Astrocyte of the cerebellum (primary cell): ENCODE results near the gene CXorf49.
"Not testable (repeated sequence)": the region's sequence is repeated elsewhere in the genome, so short reads cannot be mapped to it uniquely, and the experiment has no call there.

Source experiments
- DNase-seq: peaks from one replicate; pipeline ENCODE4 v3.0.0-alpha.2; 2011; ENCODE audit warnings: low read depth
- H3K4me3 ChIP-seq: 2 replicates; pipeline ENCODE4 v1.5.1; 2011; ENCODE audit warnings: mild to moderate bottlenecking, low read depth, low read length, moderate library complexity
- in situ Hi-C: cut with HindIII; loops from 2 replicates; pipeline ENCODE4 v1.10.0; 2017; ENCODE audit warnings: low sequenced_read_pairs

Gene CXorf49

DNA sequence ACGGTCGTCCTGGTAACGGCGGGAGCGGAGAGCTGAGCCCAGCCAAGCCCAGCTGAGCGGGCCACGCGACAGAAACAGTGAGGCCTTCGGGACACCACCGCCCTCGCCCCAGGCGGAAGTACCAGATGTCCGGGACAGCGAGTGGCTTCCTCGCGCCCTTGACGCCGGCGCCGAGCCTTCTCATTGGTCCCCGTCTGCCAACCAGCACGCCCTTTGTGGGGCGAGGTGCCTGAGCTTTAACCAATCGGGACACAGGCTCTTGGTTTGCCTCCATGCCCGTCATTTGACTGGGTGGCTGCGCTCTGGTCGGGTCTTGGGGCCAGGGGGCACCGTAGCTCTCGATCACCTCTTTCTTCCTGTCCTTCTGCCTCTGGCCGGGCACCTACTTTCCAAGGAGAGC, at the start of gene CXorf49:
CXorf49 (minus strand) TSS at position 101 of the 400 bp plus-strand sequence. CDS start 134 bp downstream, outside the sequence.
- DNase-seq, in situ Hi-C loops, H3K4me3 ChIP-seq: not testable (repeated sequence)

DNA sequence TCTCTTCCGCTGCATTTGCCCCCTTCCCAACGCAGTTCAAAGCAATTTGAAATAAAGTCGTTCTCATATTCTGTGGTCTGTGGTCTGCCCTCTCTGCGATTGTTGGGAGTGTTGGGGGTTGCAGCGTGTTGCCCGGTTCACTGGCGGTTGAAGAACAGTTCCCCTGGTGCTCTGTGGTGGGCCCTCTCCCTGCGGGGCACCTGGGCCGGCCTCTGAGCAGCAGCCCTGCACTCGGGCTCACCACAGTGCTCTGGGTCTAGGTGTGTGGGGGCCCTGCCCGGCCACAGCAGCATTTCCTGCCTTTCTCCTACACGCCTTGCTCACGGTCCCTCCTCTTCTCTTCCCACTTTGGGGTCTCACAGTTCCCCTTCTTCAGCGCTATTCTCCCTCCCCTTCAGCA, 49.0 kb upstream of the CXorf49 start:
- in situ Hi-C loops, DNase-seq, H3K4me3 ChIP-seq: not testable (repeated sequence)

DNA sequence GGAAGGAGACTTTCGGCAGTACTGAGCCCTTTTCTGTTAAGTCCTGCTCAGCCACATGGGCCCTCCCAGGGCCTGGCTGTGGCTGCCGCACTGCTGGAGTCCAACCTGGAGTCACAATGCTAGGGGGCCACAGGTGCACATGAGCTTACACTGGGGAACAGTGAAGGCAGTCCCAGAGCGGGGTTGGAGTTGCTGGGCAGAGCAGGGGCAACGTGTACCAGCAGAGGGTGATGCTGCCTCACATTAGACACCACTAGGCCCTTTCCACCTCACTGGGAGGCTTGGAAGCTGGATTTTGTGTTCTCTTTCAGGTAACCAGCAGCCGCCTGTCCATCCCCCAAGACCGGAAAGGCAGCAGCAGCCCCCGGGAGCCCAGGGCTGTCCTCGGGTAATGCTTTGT, 47.5 kb upstream of the CXorf49 start:
- H3K4me3 ChIP-seq, DNase-seq, in situ Hi-C loops: not testable (repeated sequence)

DNA sequence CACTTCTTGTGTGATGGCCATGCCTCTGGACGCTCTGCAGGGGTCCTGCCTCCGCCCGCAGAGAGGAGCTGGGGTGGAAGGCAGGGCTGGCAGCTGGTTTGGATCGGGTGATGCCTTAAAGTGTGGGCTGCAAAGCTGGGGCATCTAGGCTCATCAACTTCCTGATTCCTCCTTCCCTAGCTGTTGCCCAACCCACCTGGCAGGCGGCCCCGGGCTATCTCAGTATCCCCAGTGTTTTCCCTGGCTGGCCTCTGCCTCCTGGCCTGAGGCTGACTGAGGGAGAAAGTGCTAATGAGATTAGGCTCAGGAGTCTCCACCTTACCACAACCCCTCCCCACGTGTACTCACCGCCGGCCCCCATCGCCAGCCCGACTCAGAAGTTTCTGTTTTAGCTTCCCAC, 46.7 kb upstream of the CXorf49 start:
- in situ Hi-C loops, H3K4me3 ChIP-seq, DNase-seq: not testable (repeated sequence)

DNA sequence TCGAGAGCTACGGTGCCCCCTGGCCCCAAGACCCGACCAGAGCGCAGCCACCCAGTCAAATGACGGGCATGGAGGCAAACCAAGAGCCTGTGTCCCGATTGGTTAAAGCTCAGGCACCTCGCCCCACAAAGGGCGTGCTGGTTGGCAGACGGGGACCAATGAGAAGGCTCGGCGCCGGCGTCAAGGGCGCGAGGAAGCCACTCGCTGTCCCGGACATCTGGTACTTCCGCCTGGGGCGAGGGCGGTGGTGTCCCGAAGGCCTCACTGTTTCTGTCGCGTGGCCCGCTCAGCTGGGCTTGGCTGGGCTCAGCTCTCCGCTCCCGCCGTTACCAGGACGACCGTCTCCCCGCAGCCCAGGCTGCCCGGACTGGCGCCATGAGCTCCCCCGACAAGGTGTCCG, 45.0 kb upstream of the CXorf49 start, which contains the start of gene CXorf49B:
CXorf49B (plus strand) TSS at position 301 of the 400 bp plus-strand sequence; CDS start at position 376, 75 bp downstream.
- H3K4me3 ChIP-seq, in situ Hi-C loops, DNase-seq: not testable (repeated sequence)

DNA sequence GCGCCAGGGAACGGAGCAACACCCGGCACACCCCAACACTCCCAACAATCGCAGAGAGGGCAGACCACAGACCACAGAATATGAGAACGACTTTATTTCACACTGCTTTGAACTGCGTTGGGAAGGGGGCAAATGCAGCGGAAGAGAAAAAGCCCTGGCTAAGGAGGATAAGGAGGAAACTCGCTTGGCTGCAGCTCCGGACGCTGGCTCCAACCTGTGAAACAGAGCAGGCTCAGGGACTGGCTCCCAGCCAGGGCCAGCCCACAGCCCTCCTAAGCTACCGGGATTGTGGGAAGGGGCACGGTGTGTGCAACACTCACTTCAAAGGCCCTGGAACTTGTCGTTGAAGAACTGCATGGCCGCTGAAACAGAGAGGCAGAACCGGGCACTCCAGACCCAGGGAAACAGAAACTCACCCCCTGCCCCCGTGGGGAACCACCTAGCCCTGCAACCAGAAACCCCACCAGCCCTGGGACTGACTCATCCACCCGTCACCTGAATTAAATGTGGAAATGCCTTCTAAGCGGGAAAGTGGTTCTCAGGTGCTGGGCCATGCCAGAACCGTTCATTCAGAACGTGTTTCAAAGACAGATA, 42.7 kb upstream of the CXorf49 start:
- H3K4me3 ChIP-seq, in situ Hi-C loops, DNase-seq: not testable (repeated sequence)

DNA sequence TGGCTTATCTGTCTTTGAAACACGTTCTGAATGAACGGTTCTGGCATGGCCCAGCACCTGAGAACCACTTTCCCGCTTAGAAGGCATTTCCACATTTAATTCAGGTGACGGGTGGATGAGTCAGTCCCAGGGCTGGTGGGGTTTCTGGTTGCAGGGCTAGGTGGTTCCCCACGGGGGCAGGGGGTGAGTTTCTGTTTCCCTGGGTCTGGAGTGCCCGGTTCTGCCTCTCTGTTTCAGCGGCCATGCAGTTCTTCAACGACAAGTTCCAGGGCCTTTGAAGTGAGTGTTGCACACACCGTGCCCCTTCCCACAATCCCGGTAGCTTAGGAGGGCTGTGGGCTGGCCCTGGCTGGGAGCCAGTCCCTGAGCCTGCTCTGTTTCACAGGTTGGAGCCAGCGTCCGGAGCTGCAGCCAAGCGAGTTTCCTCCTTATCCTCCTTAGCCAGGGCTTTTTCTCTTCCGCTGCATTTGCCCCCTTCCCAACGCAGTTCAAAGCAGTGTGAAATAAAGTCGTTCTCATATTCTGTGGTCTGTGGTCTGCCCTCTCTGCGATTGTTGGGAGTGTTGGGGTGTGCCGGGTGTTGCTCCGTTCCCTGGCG, 2.3 kb upstream of the CXorf49 start:
- H3K4me3 ChIP-seq, DNase-seq, in situ Hi-C loops: not testable (repeated sequence)

DNA sequence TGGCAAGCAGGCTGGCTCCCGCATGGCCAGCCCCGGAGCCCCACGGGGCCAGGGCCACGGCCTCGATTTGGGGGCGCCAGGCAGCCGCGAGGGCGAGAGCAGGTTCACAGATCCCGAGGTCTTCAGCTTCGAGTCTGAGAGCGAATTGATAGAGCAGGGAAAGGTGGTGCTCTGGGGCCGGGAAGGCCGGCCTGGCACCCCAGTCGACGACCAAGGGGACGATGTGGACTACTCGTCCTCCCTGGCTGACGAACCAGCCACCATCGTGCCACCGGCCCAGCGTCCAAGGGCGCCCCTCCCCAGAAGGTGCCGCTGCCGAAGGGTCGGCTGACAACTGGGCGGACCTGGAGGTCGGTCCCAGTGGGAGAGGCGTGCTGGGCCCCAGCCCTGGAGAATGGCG, 1.1 kb upstream of the CXorf49 start:
- in situ Hi-C loops, DNase-seq, H3K4me3 ChIP-seq: not testable (repeated sequence)

DNA sequence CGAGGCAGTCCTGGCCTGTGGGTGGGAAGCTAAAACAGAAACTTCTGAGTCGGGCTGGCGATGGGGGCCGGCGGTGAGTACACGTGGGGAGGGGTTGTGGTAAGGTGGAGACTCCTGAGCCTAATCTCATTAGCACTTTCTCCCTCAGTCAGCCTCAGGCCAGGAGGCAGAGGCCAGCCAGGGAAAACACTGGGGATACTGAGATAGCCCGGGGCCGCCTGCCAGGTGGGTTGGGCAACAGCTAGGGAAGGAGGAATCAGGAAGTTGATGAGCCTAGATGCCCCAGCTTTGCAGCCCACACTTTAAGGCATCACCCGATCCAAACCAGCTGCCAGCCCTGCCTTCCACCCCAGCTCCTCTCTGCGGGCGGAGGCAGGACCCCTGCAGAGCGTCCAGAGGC, 1.8 kb downstream of the CXorf49 start:
- in situ Hi-C loops, H3K4me3 ChIP-seq, DNase-seq: not testable (repeated sequence)

DNA sequence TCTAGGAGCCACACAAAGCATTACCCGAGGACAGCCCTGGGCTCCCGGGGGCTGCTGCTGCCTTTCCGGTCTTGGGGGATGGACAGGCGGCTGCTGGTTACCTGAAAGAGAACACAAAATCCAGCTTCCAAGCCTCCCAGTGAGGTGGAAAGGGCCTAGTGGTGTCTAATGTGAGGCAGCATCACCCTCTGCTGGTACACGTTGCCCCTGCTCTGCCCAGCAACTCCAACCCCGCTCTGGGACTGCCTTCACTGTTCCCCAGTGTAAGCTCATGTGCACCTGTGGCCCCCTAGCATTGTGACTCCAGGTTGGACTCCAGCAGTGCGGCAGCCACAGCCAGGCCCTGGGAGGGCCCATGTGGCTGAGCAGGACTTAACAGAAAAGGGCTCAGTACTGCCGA, 2.5 kb downstream of the CXorf49 start:
- H3K4me3 ChIP-seq, DNase-seq, in situ Hi-C loops: not testable (repeated sequence)

DNA sequence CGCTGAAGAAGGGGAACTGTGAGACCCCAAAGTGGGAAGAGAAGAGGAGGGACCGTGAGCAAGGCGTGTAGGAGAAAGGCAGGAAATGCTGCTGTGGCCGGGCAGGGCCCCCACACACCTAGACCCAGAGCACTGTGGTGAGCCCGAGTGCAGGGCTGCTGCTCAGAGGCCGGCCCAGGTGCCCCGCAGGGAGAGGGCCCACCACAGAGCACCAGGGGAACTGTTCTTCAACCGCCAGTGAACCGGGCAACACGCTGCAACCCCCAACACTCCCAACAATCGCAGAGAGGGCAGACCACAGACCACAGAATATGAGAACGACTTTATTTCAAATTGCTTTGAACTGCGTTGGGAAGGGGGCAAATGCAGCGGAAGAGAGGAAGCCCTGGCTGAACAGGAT, 4.0 kb downstream of the CXorf49 start:
- in situ Hi-C loops, H3K4me3 ChIP-seq, DNase-seq: not testable (repeated sequence)

DNA sequence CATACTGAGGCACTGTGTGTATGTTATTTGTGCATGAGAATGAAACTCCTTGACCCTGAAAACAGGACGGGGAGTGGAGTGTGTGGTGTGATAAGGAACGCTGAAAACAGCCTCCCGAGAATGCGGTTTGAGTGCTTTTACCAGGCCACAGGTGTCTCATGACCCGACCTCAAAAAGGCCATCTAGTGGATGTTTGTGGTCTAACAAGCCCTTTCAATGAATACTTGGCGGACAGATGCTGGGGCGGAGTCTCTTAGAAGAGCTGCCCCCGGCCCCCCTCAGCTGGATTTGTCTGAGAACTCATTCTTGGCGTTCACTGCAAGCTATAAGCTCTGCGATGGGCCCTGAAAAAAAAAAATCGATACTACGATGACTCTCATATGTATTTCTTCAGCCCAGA, 15.2 kb downstream of the CXorf49 start:
- H3K4me3 ChIP-seq, DNase-seq, in situ Hi-C loops: not testable (repeated sequence)

DNA sequence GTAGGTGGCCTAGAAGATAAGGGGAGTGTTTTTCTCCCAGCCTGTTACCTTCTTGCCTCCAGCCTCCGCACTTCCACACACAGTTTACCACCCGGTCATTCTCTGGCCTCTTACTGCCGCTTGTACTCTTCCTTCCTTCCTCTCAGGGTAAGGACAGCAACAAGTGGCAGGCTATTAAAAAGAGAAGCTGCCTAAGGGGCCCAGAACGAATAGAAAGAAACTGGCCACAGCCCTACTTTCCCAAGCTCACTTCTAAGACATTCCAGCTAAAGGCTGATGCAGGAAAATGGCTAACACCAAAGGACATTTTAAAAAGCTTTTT, 19.1 kb downstream of the CXorf49 start:
- in situ Hi-C loops, H3K4me3 ChIP-seq, DNase-seq: not testable (repeated sequence)

DNA sequence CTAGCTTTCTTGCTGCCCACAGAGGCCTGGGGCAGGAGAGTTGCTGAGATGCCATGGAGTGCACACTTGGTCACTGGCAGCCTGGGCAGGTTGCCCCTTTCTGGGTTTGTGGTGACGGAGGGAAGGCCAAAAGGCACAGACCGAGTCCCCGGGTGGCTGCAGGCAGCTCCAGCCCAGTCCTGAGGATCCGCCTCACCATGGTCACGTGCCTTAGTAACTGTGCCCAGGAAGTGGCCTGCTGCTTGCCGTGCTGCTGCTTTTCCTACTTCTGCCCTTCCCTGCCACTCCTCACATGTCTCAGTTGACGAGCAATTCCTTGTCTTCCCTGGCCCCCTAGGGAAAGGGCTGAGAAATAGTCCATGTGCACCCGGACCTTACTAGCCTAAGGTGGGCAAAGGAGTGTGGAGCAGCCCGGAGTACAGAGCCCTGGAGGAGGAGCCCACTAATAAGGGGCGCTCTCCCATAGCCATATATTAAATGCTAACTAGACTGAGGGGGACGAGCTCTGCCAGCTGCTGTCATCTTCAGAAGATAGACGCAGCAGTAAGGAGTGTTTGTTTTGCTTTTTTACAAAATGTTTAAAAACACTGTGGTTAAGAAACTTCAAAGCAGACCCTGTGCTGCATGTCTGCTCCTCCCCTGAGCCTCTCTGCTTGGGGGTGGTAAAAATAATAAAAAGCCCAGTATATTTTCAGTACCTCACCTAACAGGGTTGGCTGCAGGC, 19.6 kb downstream of the CXorf49 start:
- in situ Hi-C loops, H3K4me3 ChIP-seq, DNase-seq: not testable (repeated sequence)

DNA sequence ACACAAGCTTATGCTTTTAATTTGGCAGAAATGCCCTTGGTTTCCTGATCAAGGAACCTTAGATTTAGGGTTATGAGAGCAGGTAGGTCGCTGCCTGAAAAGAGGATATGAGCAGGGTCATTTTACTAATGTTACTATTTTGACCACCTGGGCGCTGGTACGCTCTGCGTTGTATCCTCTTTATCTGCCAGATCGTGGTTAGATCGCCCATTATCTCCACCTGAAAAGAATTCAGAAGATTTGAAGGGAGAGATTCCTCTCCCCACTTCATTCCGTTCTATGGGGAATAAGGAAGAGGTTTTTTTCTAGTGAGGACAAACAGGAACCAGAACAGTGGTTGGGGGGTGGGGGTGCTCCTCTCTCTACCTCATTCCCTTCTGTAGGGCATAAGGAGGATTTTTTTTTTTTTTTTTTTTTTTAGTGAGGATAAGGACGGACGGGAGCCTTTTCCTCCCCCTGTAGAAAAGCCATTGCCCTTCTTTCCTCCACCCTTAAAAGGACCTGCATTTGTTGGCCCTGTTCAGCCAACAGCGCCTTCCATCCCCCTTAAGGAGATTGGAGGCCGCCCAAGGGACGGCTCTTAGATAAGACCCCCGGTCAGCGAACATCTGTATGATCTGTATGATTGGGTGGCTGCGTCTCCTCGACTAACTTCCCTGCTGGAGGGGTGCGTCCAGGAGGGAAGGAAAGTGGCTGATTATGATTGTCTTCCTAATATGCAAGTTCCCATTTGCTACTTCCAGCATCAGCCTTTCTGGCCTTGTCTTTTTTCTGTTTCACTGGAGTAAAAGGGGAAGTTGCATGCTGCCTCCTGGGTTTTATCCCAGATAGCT, 20.4 kb downstream of the CXorf49 start:
- H3K4me3 ChIP-seq, in situ Hi-C loops: not testable (repeated sequence)

DNA sequence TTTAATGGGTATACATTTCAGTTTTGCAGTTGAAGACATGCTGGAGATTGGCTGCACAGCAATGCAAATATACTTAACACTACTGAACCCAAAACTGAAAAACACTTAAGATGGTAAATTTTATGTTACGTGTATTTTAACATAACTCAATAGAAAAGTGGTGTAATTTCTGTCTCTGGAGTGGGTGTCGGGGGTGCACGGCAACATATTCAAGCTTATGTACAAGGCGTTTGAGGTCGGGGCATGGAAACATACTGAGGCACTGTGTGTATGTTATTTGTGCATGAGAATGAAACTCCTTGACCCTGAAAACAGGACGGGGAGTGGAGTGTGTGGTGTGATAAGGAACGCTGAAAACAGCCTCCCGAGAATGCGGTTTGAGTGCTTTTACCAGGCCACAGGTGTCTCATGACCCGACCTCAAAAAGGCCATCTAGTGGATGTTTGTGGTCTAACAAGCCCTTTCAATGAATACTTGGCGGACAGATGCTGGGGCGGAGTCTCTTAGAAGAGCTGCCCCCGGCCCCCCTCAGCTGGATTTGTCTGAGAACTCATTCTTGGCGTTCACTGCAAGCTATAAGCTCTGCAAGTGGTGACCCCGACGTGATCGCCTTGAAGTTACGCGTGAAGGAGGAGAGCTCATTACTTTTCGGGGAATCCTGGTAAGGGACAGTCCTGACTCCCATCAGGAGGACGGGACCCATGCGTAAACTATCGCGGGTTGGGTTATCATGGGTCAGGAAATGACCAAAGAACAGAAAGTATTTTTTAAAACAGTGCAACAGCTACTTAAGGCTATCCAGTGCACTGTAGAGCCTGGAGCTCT, 21.2 kb downstream of the CXorf49 start:
- H3K4me3 ChIP-seq, in situ Hi-C loops, DNase-seq: not testable (repeated sequence)

More for the DNA sequence above, 20.4 kb downstream of the CXorf49 start:
- DNase-seq: not testable (repeated sequence)
